Trophoblast cell (in vitro differentiated cells and primary cell): ENCODE measurements around the gene DYNLT2B. TPM values are rescaled to one million over a fixed set of nuclear protein-coding genes. Genes with fewer than 3 reads are reported as not detected.
"Not testable (repeated sequence)": the region's sequence is repeated elsewhere in the genome, so short reads cannot be mapped to it uniquely, and the experiment has no call there.

Experiments used
- DNase-seq, 2 donors: peaks; one replicate each; pipeline ENCODE4 v3.0.0-alpha.2; 2016
- H2AFZ ChIP-seq: 2 replicates; pipeline ENCODE4 v1.6.1; 2013; ENCODE audit warnings: low read length, moderate library complexity, mild to moderate bottlenecking; ENCODE audit not compliant: insufficient read depth, poor library complexity
- H2AK5ac ChIP-seq: 2 replicates; pipeline ENCODE4 v1.6.1; 2013; ENCODE audit warnings: mild to moderate bottlenecking, low read length
- H2BK120ac ChIP-seq: 2 replicates; pipeline ENCODE4 v1.6.1; 2013; ENCODE audit warnings: low read length, mild to moderate bottlenecking, moderate library complexity; ENCODE audit not compliant: insufficient read depth, poor library complexity
- H2BK12ac ChIP-seq: 2 replicates; pipeline ENCODE4 v1.6.1; 2013; ENCODE audit warnings: mild to moderate bottlenecking, low read length, moderate library complexity
- H2BK5ac ChIP-seq: 2 replicates; pipeline ENCODE4 v1.6.1; 2013; ENCODE audit warnings: low read length, low read depth, moderate library complexity, mild to moderate bottlenecking; ENCODE audit not compliant: poor library complexity
- H3K14ac ChIP-seq: 2 replicates; pipeline ENCODE4 v1.6.1; 2013; ENCODE audit warnings: mild to moderate bottlenecking, low read length
- H3K18ac ChIP-seq: 2 replicates; pipeline ENCODE4 v1.6.1; 2013; ENCODE audit warnings: mild to moderate bottlenecking, low read length
- H3K23ac ChIP-seq: 2 replicates; pipeline ENCODE4 v1.6.1; 2013; ENCODE audit warnings: low read length
- H3K27ac ChIP-seq: 2 replicates; pipeline ENCODE4 v1.5.1; 2013; ENCODE audit warnings: low read depth, mild to moderate bottlenecking, inconsistent platforms, low read length, moderate library complexity
- H3K27me3 ChIP-seq: 2 replicates; pipeline ENCODE4 v1.6.1; 2013; ENCODE audit warnings: inconsistent platforms, mild to moderate bottlenecking, low read length, moderate library complexity; ENCODE audit not compliant: insufficient read depth
- H3K36me3 ChIP-seq, 2 experiments: 1 replicate in 1 of 2; 2 replicates in 1 of 2; pipeline ENCODE4 v1.6.1; 2013; ENCODE audit warnings: low read length in 2 of 2, mild to moderate bottlenecking in 2 of 2, moderate library complexity in 1 of 2; ENCODE audit not compliant: insufficient read depth in 2 of 2, control insufficient read depth in 1 of 2
- H3K4ac ChIP-seq: 2 replicates; pipeline ENCODE4 v1.6.1; 2013; ENCODE audit warnings: low read depth, mild to moderate bottlenecking, low read length, moderate library complexity
- H3K4me1 ChIP-seq, 2 experiments: 1 replicate in 1 of 2; 2 replicates in 1 of 2; pipeline ENCODE4 v1.6.1; 2013; ENCODE audit warnings: low read length in 2 of 2, mild to moderate bottlenecking in 2 of 2, moderate library complexity in 1 of 2; ENCODE audit not compliant: insufficient read depth in 2 of 2, control insufficient read depth in 1 of 2
- H3K4me2 ChIP-seq: 2 replicates; pipeline ENCODE4 v1.6.1; 2013; ENCODE audit warnings: inconsistent platforms, mild to moderate bottlenecking, low read length, moderate library complexity
- H3K4me3 ChIP-seq: 2 replicates; pipeline ENCODE4 v1.5.1; 2013; ENCODE audit warnings: mild to moderate bottlenecking, low read depth, low read length, inconsistent platforms
- H3K79me1 ChIP-seq: one replicate; pipeline ENCODE4 v1.6.1; 2013; ENCODE audit warnings: low read length
- H3K79me2 ChIP-seq: 2 replicates; pipeline ENCODE4 v1.6.1; 2013; ENCODE audit warnings: low read length, mild to moderate bottlenecking; ENCODE audit not compliant: control insufficient read depth, insufficient read depth, poor library complexity
- H3K9ac ChIP-seq: 2 replicates; pipeline ENCODE4 v1.6.1; 2013; ENCODE audit warnings: mild to moderate bottlenecking, low read length
- H3K9me3 ChIP-seq: 2 replicates; pipeline ENCODE4 v1.6.1; 2013; ENCODE audit warnings: low read depth, mild to moderate bottlenecking, control low read depth, inconsistent platforms, low read length; ENCODE audit not compliant: insufficient read depth
- H4K12ac ChIP-seq: 2 replicates; pipeline ENCODE4 v1.6.1; 2013; ENCODE audit warnings: low read depth, mild to moderate bottlenecking, low read length, moderate library complexity
- H4K8ac ChIP-seq: 2 replicates; pipeline ENCODE4 v1.6.1; 2013; ENCODE audit warnings: low read depth, mild to moderate bottlenecking, low read length, moderate library complexity
- H4K91ac ChIP-seq: one replicate; pipeline ENCODE4 v1.6.1; 2013; ENCODE audit warnings: low read depth, mild to moderate bottlenecking, low read length, moderate library complexity
- WGBS: extraction: QIAGEN DNeasy Blood & Tissue Kit; methylation state at CpG from one replicate; pipeline ENCODE4 v1.1.7; 2013; ENCODE audit warnings: missing lambda C conversion rate; ENCODE audit not compliant: insufficient read length, insufficient coverage; ENCODE audit errors: extremely low coverage; 5-methylcytosine and 5-hydroxymethylcytosine counted together
- polyA plus RNA-seq: library from polyadenylated mRNA; stranded (reverse); fragments of 200-250 nt; gene quantifications from 2 replicates; pipeline ENCODE4 v1.2.3, GENCODE V29; 2013

DYNLT2B gene
- polyA plus RNA-seq, result 24.6 and 27.0 TPM in 2 replicates

DNA sequence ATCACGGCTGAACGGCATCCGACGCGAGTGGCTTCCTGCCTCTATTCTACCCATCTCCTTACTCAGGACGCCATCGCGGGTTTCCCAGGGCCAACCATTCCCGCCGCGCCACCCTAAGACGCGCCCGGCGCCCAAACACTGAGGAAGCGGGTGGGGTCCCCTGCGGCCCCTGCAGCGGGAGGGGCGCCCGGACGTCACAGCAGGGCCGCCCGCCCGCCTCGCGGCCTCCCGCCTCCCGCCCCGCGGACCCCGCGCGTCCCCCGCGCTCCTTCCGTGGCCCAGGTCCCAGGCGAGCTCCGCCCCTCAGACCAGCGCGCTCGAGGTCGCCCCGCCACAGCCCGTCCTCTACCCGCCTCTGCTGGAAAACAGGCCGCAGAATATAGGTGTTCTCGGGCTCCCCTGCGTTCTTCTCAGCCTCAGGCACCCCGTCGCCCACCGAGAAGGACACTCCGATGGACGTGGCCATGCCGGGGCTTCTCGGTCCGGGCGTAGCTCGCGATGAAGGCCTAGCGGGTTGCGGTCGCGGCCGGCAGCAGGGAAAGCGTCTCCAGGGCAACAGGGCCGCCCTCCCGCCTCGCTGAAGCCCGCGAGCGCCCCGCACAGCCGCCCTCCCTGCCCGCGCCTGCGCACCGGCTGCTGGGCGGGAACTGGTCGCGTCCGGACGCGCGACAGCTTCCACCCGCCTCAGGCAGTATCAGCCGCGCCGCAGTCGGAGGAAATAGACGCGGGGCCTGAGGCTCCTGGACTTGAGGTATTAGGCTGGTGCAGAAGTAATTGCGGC, at the start of gene DYNLT2B:
Gene DYNLT2B, minus strand, starts transcription at position 554 of the 781 bp plus-strand sequence. Its CDS starts 88 bp downstream, at position 466.
- Histone ChIP-seq H2BK120ac (peak within 1 kb of the TSS; percentile 35), H3K36me3 (no peaks in the 10 kb centered on the region), H3K27me3 (no peaks in the 10 kb centered on the region), H3K23ac (no peak within 1 kb of the TSS), H2BK5ac (peak within 1 kb of the TSS; percentile 48), H2AFZ (peak within 1 kb of the TSS; percentile 46), H2BK12ac (no peak within 1 kb of the TSS), H3K79me1 (peaks cover 13% of the 10 kb centered on the region), H3K18ac (peak within 1 kb of the TSS; percentile 13), H3K9me3 (no peaks in the 10 kb centered on the region), H4K91ac (peak within 1 kb of the TSS; percentile 22), H4K12ac (peak within 1 kb of the TSS; percentile 38), H3K27ac (peak within 1 kb of the TSS; percentile 57), H3K4me2 (peak within 1 kb of the TSS; percentile 84), H3K14ac (peak within 1 kb of the TSS; percentile 58), H3K4ac (peak within 1 kb of the TSS; percentile 46), H4K8ac (peak within 1 kb of the TSS; percentile 86), H3K4me3 (peak within 1 kb of the TSS; percentile 93), H3K4me1 (peaks cover 0 to 2% of the 10 kb centered on the region in 2 experiments), H3K9ac (peak within 1 kb of the TSS; percentile 89), H3K79me2 (peaks cover 4% of the 10 kb centered on the region), H2AK5ac (no peak within 1 kb of the TSS)
- WGBS, result no CpG with 5 or more reads among the region's 92 CpGs
- peak; percentile 90 to 96 for DNase-seq

DNA sequence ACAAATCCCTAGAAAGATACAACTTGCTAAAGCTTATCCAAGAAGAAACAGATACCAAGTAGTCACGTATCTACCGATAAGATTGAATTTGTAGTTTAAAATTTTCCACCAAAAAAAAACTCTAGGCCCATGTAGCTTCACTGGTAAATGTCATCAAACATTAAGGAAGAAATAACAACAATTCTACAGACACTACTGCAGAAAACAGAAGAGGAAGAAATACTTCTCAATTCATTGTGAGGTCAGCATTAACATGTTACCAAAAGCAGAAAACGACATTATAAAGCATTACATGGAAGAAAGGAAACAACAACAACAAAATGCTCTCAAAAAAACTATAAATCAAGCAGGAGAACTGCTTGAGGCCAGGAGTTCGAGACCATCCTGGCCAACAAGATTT, 47.7 kb upstream of the DYNLT2B start:
- no peak overlapping the region for H2BK5ac ChIP-seq
- no peak overlapping the region for H3K4ac ChIP-seq
- H3K18ac ChIP-seq, result no peak overlapping the region
- no peaks in the 10 kb centered on the region for H3K27me3 ChIP-seq
- H3K27ac ChIP-seq, result no peak overlapping the region
- H3K4me1 ChIP-seq, result no peaks in the 10 kb centered on the region
- no peak overlapping the region for H3K4me2 ChIP-seq
- H3K9ac ChIP-seq, result no peak overlapping the region
- no peak overlapping the region for H2AK5ac ChIP-seq
- H3K36me3 ChIP-seq, result peaks cover 24 to 29% of the 10 kb centered on the region in 2 experiments
- H3K23ac ChIP-seq, result no peak overlapping the region
- no peak overlapping the region for H4K12ac ChIP-seq
- no peak overlapping the region for H3K14ac ChIP-seq
- no peak overlapping the region for H2BK120ac ChIP-seq
- H3K79me1 ChIP-seq, result no peaks in the 10 kb centered on the region
- no peaks in the 10 kb centered on the region for H3K79me2 ChIP-seq
- no peak overlapping the region for H4K91ac ChIP-seq
- no peak for DNase-seq
- H3K4me3 ChIP-seq, result no peak overlapping the region
- H2AFZ ChIP-seq, result no peak overlapping the region
- no peaks in the 10 kb centered on the region for H3K9me3 ChIP-seq
- H2BK12ac ChIP-seq, result no peak overlapping the region
- no CpG with 5 or more reads among the region's 4 CpGs for WGBS
- H4K8ac ChIP-seq, result no peak overlapping the region

GRCh38 chr3:196360586-196360985, 42.5 kb upstream of the DYNLT2B start:
- Histone ChIP-seq H3K4ac (no peak overlapping the region), H2AFZ (no peak overlapping the region), H3K36me3 (peaks cover 14 to 30% of the 10 kb centered on the region in 2 experiments), H3K9ac (no peak overlapping the region), H3K27ac (no peak overlapping the region), H2AK5ac (no peak overlapping the region), H3K9me3 (no peaks in the 10 kb centered on the region), H3K27me3 (no peaks in the 10 kb centered on the region), H3K4me1 (no peaks in the 10 kb centered on the region), H3K4me3 (no peak overlapping the region), H4K91ac (no peak overlapping the region), H2BK120ac (no peak overlapping the region), H3K79me2 (no peaks in the 10 kb centered on the region), H2BK12ac (no peak overlapping the region), H3K4me2 (no peak overlapping the region), H3K14ac (no peak overlapping the region), H2BK5ac (no peak overlapping the region), H4K12ac (no peak overlapping the region), H3K79me1 (no peaks in the 10 kb centered on the region), H3K18ac (no peak overlapping the region), H3K23ac (no peak overlapping the region), H4K8ac (no peak overlapping the region)
- WGBS, result no CpG with 5 or more reads among the region's 7 CpGs
- DNase-seq, result no peak

GRCh38 chr3:196358540-196358939, 40.5 kb upstream of the DYNLT2B start:
- H4K12ac ChIP-seq, H2BK5ac ChIP-seq, H3K4me3 ChIP-seq, H2AFZ ChIP-seq, H3K27me3 ChIP-seq, H3K4me1 ChIP-seq, H4K8ac ChIP-seq, H4K91ac ChIP-seq, H3K14ac ChIP-seq, H2BK12ac ChIP-seq, H3K18ac ChIP-seq, H3K79me1 ChIP-seq, H3K27ac ChIP-seq, H3K9me3 ChIP-seq, H3K23ac ChIP-seq, H3K4me2 ChIP-seq, H3K9ac ChIP-seq, H2AK5ac ChIP-seq, H3K4ac ChIP-seq, H3K79me2 ChIP-seq, DNase-seq, H2BK120ac ChIP-seq: not testable (repeated sequence)
- no CpG with 5 or more reads among the region's 4 CpGs for WGBS
- H3K36me3 ChIP-seq, result peaks cover 11 to 30% of the 10 kb centered on the region in 2 experiments
